A549 (cell line): ENCODE measurements around the gene PHYKPL. TPM values are rescaled to one million over a fixed set of nuclear protein-coding genes. Genes with fewer than 3 reads are reported as not detected.

ENCODE experiments used
- ATAC-seq, 2 experiments: fragments of 200-7000 bp in 1 of 2; fragments of >200 bp in 1 of 2; cut with Nextera tagmentation in 1 of 2; cut with Tn5 transposase in 1 of 2; 3 replicates each; pipeline versions ENCODE4 v1.8.0 to v1.9.1; 2018 to 2020; ENCODE audit warnings: mild to moderate bottlenecking in 1 of 2, moderate library complexity in 1 of 2
- CTCF ChIA-PET: fragments of 300-600 bp; sonication (Branson Sonifier 250); formaldehyde crosslinking; extraction: SDS; loops from one replicate; lab custom pipeline; 2021; ENCODE audit warnings: antibody characterized with exemption, inconsistent platforms; lab: Yijun Ruan, JAX
- POLR2A ChIA-PET: fragments of 350-600 bp; formaldehyde crosslinking; extraction: SDS; loops from one replicate; lab custom pipeline; 2021; ENCODE audit warnings: antibody characterized with exemption, inconsistent platforms; lab: Yijun Ruan, JAX
- DNase-seq, 2 experiments: peaks; one replicate each; pipeline versions ENCODE4 v3.0.0 to v3.0.0-alpha.2; 2011 to 2016; ENCODE audit warnings: low read depth in 1 of 2, low spot score in 1 of 2
- FAIRE-seq: peaks from 2 replicates; lab custom pipeline; 2011; peaks lifted over from hg19 to GRCh38; lab: Jason Lieb, UNC
- H3K27ac ChIP-seq, 2 experiments: fragments of >200 bp; sonication (Bioruptor Twin); formaldehyde crosslinking; 3 replicates each; pipeline ENCODE4 v1.5.1; 2016 to 2017
- H3K4me1 ChIP-seq: fragments of >200 bp; sonication (Bioruptor Twin); formaldehyde crosslinking; 3 replicates; pipeline ENCODE4 v1.6.1; 2016
- H3K4me2 ChIP-seq: fragments of >200 bp; sonication (Bioruptor Twin); formaldehyde crosslinking; 3 replicates; pipeline ENCODE4 v1.6.1; 2016
- H3K4me3 ChIP-seq: fragments of >200 bp; sonication (Bioruptor Twin); formaldehyde crosslinking; 3 replicates; pipeline ENCODE4 v1.5.1; 2016
- H3K9me3 ChIP-seq: fragments of >200 bp; sonication (Bioruptor Twin); formaldehyde crosslinking; 3 replicates; pipeline ENCODE4 v1.6.1; 2016
- ATOH8 ChIP-seq: fragments of 250-450 bp; sonication (Bioruptor Pico); IDR thresholded peaks from 2 replicates; pipeline ENCODE4 v1.5.0; 2020; ENCODE audit warnings: low read depth, mild to moderate bottlenecking, moderate library complexity
- BHLHE40 ChIP-seq: IDR thresholded peaks from 2 replicates; pipeline ENCODE4 v1.6.1; 2012; ENCODE audit warnings: low read depth, low read length, inconsistent platforms
- CBX8 ChIP-seq: fragments of 200-600 bp; sonication (generic); IDR thresholded peaks from 2 replicates; pipeline ENCODE4 v1.6.1; 2016
- CEBPB ChIP-seq, 2 experiments: fragments of >200 bp in 1 of 2; sonication (Bioruptor Twin) in 1 of 2; formaldehyde crosslinking in 1 of 2; IDR thresholded peaks; 2 replicates each; pipeline ENCODE4 v1.6.1; 2012 to 2016
- CHD2 ChIP-seq: fragments of 150-350 bp; IDR thresholded peaks from 2 replicates; pipeline ENCODE4 v1.6.1; 2014; ENCODE audit warnings: low read length; ENCODE audit not compliant: partially characterized antibody
- CHD4 ChIP-seq: fragments of 200-600 bp; sonication (generic); IDR thresholded peaks from 2 replicates; pipeline ENCODE4 v1.6.1; 2016; ENCODE audit warnings: antibody characterized with exemption, mild to moderate bottlenecking, borderline replicate concordance
- CTCF ChIP-seq: fragments of >200 bp; sonication (Bioruptor Twin); formaldehyde crosslinking; IDR thresholded peaks from 3 replicates; pipeline ENCODE4 v1.5.1; 2016
- EHMT2 ChIP-seq: fragments of 200-600 bp; sonication (generic); IDR thresholded peaks from 2 replicates; pipeline ENCODE4 v1.6.1; 2016; ENCODE audit warnings: antibody characterized with exemption, low read depth, mild to moderate bottlenecking, moderate library complexity
- ELK1 ChIP-seq: fragments of 150-350 bp; IDR thresholded peaks from 2 replicates; pipeline ENCODE4 v1.6.1; 2014; ENCODE audit warnings: low read depth, mild to moderate bottlenecking, low read length
- ESRRA ChIP-seq: fragments of 150-350 bp; IDR thresholded peaks from 2 replicates; pipeline ENCODE4 v1.6.1; 2014; ENCODE audit warnings: mild to moderate bottlenecking, low read length, borderline replicate concordance
- FOSL2 ChIP-seq, 2 experiments: fragments of 450-650 bp in 1 of 2; fragments of >200 bp in 1 of 2; sonication (Bioruptor Twin) in 1 of 2; formaldehyde crosslinking; IDR thresholded peaks; 2 replicates each; pipeline versions ENCODE4 v1.5.0 to v1.6.1; 2016 to 2020; ENCODE audit warnings: mild to moderate bottlenecking in 1 of 2, moderate library complexity in 1 of 2
- GATA3 ChIP-seq: IDR thresholded peaks from 2 replicates; pipeline ENCODE4 v1.6.1; 2012; ENCODE audit warnings: borderline replicate concordance
- HEYL ChIP-seq: fragments of 250-450 bp; sonication (Bioruptor Pico); IDR thresholded peaks from 2 replicates; pipeline ENCODE4 v1.8.0; 2021; ENCODE audit warnings: mild to moderate bottlenecking, moderate library complexity
- HOXB13 ChIP-seq: fragments of 250-450 bp; sonication (Bioruptor Pico); IDR thresholded peaks from 2 replicates; pipeline ENCODE4 v1.5.0; 2020; ENCODE audit warnings: low read depth, mild to moderate bottlenecking, moderate library complexity
- JUNB ChIP-seq: fragments of >200 bp; sonication (Bioruptor Twin); formaldehyde crosslinking; IDR thresholded peaks from 2 replicates; pipeline ENCODE4 v1.6.1; 2016
- KDM1A ChIP-seq: fragments of 200-600 bp; sonication (generic); IDR thresholded peaks from 2 replicates; pipeline ENCODE4 v1.6.1; 2016; ENCODE audit warnings: low read depth, mild to moderate bottlenecking
- KDM5A ChIP-seq: fragments of 200-600 bp; sonication (generic); IDR thresholded peaks from 2 replicates; pipeline ENCODE4 v1.6.1; 2016; ENCODE audit warnings: antibody characterized with exemption, mild to moderate bottlenecking
- MAX ChIP-seq: IDR thresholded peaks from 2 replicates; pipeline ENCODE4 v1.6.1; 2012
- MYC ChIP-seq: IDR thresholded peaks from 2 replicates; pipeline ENCODE4 v1.6.1; 2012; ENCODE audit warnings: mild to moderate bottlenecking, inconsistent platforms, low read length, improper control_type of control experiment, borderline replicate concordance
- NR3C1 ChIP-seq: fragments of >200 bp; sonication (Bioruptor Twin); formaldehyde crosslinking; IDR thresholded peaks from 3 replicates; pipeline ENCODE4 v1.6.1; 2017
- PBX3 ChIP-seq: IDR thresholded peaks from 2 replicates; pipeline ENCODE4 v1.6.1; 2012
- PHF8 ChIP-seq: fragments of 200-600 bp; sonication (generic); IDR thresholded peaks from 2 replicates; pipeline ENCODE4 v1.6.1; 2016; ENCODE audit warnings: low read depth, mild to moderate bottlenecking, antibody characterized with exemption, moderate library complexity, borderline replicate concordance
- RAD21 ChIP-seq, 2 experiments: fragments of >200 bp in 1 of 2; sonication (Bioruptor Twin) in 1 of 2; formaldehyde crosslinking in 1 of 2; IDR thresholded peaks in 1 of 2; conservative IDR thresholded peaks in 1 of 2; 2 replicates in 1 of 2; 3 replicates in 1 of 2; pipeline ENCODE4 v1.6.1; 2012 to 2018; ENCODE audit warnings: inconsistent platforms in 1 of 2
- SMC3 ChIP-seq: fragments of >200 bp; sonication (Bioruptor Twin); formaldehyde crosslinking; IDR thresholded peaks from 3 replicates; pipeline ENCODE4 v1.6.1; 2018; ENCODE audit warnings: inconsistent platforms
- TP53 ChIP-seq: fragments of 250-450 bp; sonication (Bioruptor Pico); IDR thresholded peaks from 2 replicates; pipeline ENCODE4 v1.5.0; 2021; ENCODE audit warnings: mild to moderate bottlenecking, moderate library complexity
- USF2 ChIP-seq: fragments of 450-650 bp; IDR thresholded peaks from 2 replicates; pipeline ENCODE4 v1.6.1; 2014; ENCODE audit warnings: antibody characterized with exemption
- ZSCAN20 ChIP-seq: fragments of 250-450 bp; sonication (Bioruptor Pico); IDR thresholded peaks from 2 replicates; pipeline ENCODE4 v1.8.0; 2022; ENCODE audit warnings: mild to moderate bottlenecking, moderate library complexity
- WGBS: methylation state at CpG from one replicate; pipeline ENCODE4 v1.1.6; 2017; ENCODE audit errors: missing lambda C conversion rate; 5-methylcytosine and 5-hydroxymethylcytosine counted together
- polyA plus RNA-seq, 4 experiments: library from polyadenylated mRNA; depleted of rRNA in 3 of 4; stranded (reverse); fragments of >200 nt; fragmentation: RNase III in 1 of 4; extraction: RNeasy Plus Mini Kit Qiagen cat#74134 plus additional on column Dnase treatment in 1 of 4; gene quantifications; 2 replicates in 3 of 4; 3 replicates in 1 of 4; pipeline ENCODE4 v1.2.3, GENCODE V29; 2011 to 2017

The PHYKPL gene
- polyA plus RNA-seq, 2 of the 4 experiments (the other 2 are of a cell fraction) = 13.0 to 21.9 TPM

GRCh38 chr5:178265746-178266145 is 33.1 kb upstream of the PHYKPL start:
- Histone ChIP-seq H3K4me3 (no peak overlapping the region), H3K4me1 (no peaks in the 10 kb centered on the region), H3K4me2 (no peak overlapping the region), H3K9me3 (no peaks in the 10 kb centered on the region), H3K27ac (no peak overlapping the region)
- no peak for DNase-seq
- no peak for TF ChIP-seq CHD2
- TF ChIP-seq USF2 = no peak
- no peak for TF ChIP-seq TP53 (CRISPR knock-in tag)
- TF ChIP-seq KDM5A = no peak
- TF ChIP-seq MAX = no peak
- no peak for TF ChIP-seq GATA3
- no peak for TF ChIP-seq RAD21 (conservative IDR thresholded peaks at IDR 0.05 in 1 of 2, IDR thresholded peaks at IDR 0.05 in 1 of 2)
- no peak for TF ChIP-seq MYC
- TF ChIP-seq EHMT2 = no peak
- TF ChIP-seq CEBPB (IDR thresholded peaks at IDR 0.05) = no peak
- TF ChIP-seq BHLHE40 = no peak
- no peak for TF ChIP-seq ATOH8 (CRISPR knock-in tag)
- TF ChIP-seq SMC3 = no peak
- TF ChIP-seq CHD4 = no peak
- ChIA-PET CTCF (interaction anchor here (0.8 kb wide), 1 partner anchor 17 kb away, joined by 3 read pairs; no protein-coding TSS in a partner anchor), POLR2A (no interaction called here)
- ATAC-seq = no peak
- no peak for FAIRE-seq
- 66% methylated on average over 7 of the region's 7 CpGs for WGBS

- H3K27ac ChIP-seq = no peak overlapping the region
- POLR2A ChIA-PET = no interaction called here
- no peak overlapping the region for H3K4me3 ChIP-seq
- 31% methylated on average over 4 of the region's 4 CpGs for WGBS
- TF ChIP-seq CEBPB (IDR thresholded peaks at IDR 0.05) (no peak), ZSCAN20 (CRISPR knock-in tag) (no peak), JUNB (no peak), PHF8 (no peak), HOXB13 (no peak), HEYL (no peak), KDM5A (no peak), CBX8 (no peak), SMC3 (no peak)
- FAIRE-seq = no peak
- no peak for ATAC-seq
- DNase-seq = no peak
- H3K4me2 ChIP-seq = no peak overlapping the region
- CTCF ChIA-PET = interaction anchor here (1.0 kb wide), 1 partner anchor 15 kb away, joined by 3 read pairs; no protein-coding TSS in a partner anchor
- no peaks in the 10 kb centered on the region for H3K9me3 ChIP-seq
- no peaks in the 10 kb centered on the region for H3K4me1 ChIP-seq
These were observed 31.4 kb upstream of the PHYKPL start for GRCh38 chr5:178264044-178264443.

GRCh38 chr5:178261666-178262600 is 29.3 kb upstream of the PHYKPL start:
- Histone ChIP-seq H3K27ac (no peak overlapping the region), H3K4me3 (no peak overlapping the region), H3K4me1 (no peaks in the 10 kb centered on the region), H3K4me2 (no peak overlapping the region), H3K9me3 (no peaks in the 10 kb centered on the region)
- FAIRE-seq = no peak
- DNase-seq = no peak
- ATAC-seq = no peak
- ChIA-PET CTCF (no interaction called here), POLR2A (no interaction called here)
- WGBS = 70% methylated on average over 10 of the region's 19 CpGs
- no peak for TF ChIP-seq PBX3
- TF ChIP-seq USF2 = no peak
- no peak for TF ChIP-seq ESRRA
- TF ChIP-seq CTCF = no peak
- no peak for TF ChIP-seq KDM1A
- TF ChIP-seq ZSCAN20 (CRISPR knock-in tag) = no peak
- TF ChIP-seq ELK1 = no peak
- TF ChIP-seq NR3C1 = no peak
- TF ChIP-seq GATA3 = no peak
- TF ChIP-seq FOSL2 (IDR thresholded peaks at IDR 0.05) = no peak
- no peak for TF ChIP-seq FOSL2 (CRISPR knock-in tag; IDR thresholded peaks at IDR 0.05)
